Measurements from ENCODE around the gene CGB1. TPM values are rescaled to one million over a fixed set of nuclear protein-coding genes. Genes with fewer than 3 reads are reported as not detected.

Gene CGB1
- total and polyA plus RNA-seq, 2 of the 8 experiments (the other 6 are each of a cell fraction or from before 2014, with no cell fraction given), result not detected

- peak within 1 kb of the TSS; percentile 74 to 97 (median 92) for H3K4me3 ChIP-seq (ENCODE audit: extremely low read depth in 1 of 4, insufficient read depth in 2 of 4, low read depth in 3 of 4, low read length in 4 of 4)
- H3K9me3 ChIP-seq (ENCODE audit: insufficient read depth in 2 of 2, low read depth in 1 of 2, low read length in 1 of 2), result no peaks in the 10 kb centered on the region
- H4K91ac ChIP-seq (replicated peaks; ENCODE audit: insufficient read length, low read length), result peak within 1 kb of the TSS; percentile 58
- H3K18ac ChIP-seq (ENCODE audit: extremely low read depth, low read length), result peak within 1 kb of the TSS; percentile 89; the same call in 1 of the 2 replicates
- no peak within 1 kb of the TSS for H2AK5ac ChIP-seq (ENCODE audit: low read depth, low read length)
- H3K23ac ChIP-seq (ENCODE audit: insufficient read length), result no peak within 1 kb of the TSS
- 1% methylated on average over 39 of the region's 56 CpGs; no CpG with 5 or more reads in 1 of the 2 experiments for WGBS, 2 experiments (ENCODE audit: extremely low coverage in 1 of 2, insufficient coverage in 1 of 2, insufficient read length in 1 of 2, insufficient replicate concordance in 2 of 2, low coverage in 1 of 2, low lambda C conversion rate in 2 of 2, missing lambda C conversion rate in 1 of 2)
- H2BK20ac ChIP-seq (ENCODE audit: low read length), result no peak within 1 kb of the TSS
- peaks cover 0 to 8% (median 2%) of the 10 kb centered on the region in 4 experiments; a peak in 4 of 8 replicates for H3K36me3 ChIP-seq (ENCODE audit: control insufficient read depth in 2 of 4, insufficient read depth in 4 of 4, low read length in 3 of 4)
- peak within 1 kb of the TSS; percentile 44 for H3K4ac ChIP-seq (replicated peaks; ENCODE audit: insufficient read length, low read depth, low read length)
- peak within 1 kb of the TSS; percentile 73 to 90 (median 82) for H3K9ac ChIP-seq (replicated peaks in 1 of 4; ENCODE audit: extremely low read depth in 1 of 4, low read depth in 3 of 4, low read length in 3 of 4)
- H3K27ac ChIP-seq (ENCODE audit: low read depth, low read length), result peak within 1 kb of the TSS; percentile 63
- peak within 1 kb of the TSS; percentile 90 for H3K56ac ChIP-seq (replicated peaks; ENCODE audit: insufficient read length, low read depth, low read length)
- no peak within 1 kb of the TSS for H2BK15ac ChIP-seq (ENCODE audit: low read length)
- ChIA-PET POLR2A (ENCODE audit: partially characterized antibody) (interaction anchor here (0.5 to 4.4 kb wide), 17 partner anchors 10 to 120 kb away, joined by 3 to 37 read pairs (median 3); partner anchors contain the start of genes CGB2, FTL and PPP1R15A), CTCF (ENCODE audit: partially characterized antibody) (interaction anchor here (0.5 to 2.6 kb wide), 34 partner anchors 12 to 373 kb away, joined by 3 to 19 read pairs (median 4); partner anchors contain the start of gene NUCB1)
- 0 out of 2 replicates have a peak within 1 kb of the TSS, but pooled peaks have one; percentile 4 for H2BK12ac ChIP-seq (ENCODE audit: low read depth, low read length)
- peak within 1 kb of the TSS; percentile 91 to 97 for H3K4me2 ChIP-seq (ENCODE audit: insufficient read depth in 1 of 2, low read depth in 2 of 2, low read length in 2 of 2)
- no peak within 1 kb of the TSS for H2AFZ ChIP-seq (ENCODE audit: low read length)
- peaks cover 0 to 3% (median 0%) of the 10 kb centered on the region in 4 experiments; a peak in 2 of 7 replicates for H3K4me1 ChIP-seq (replicated peaks in 1 of 4; ENCODE audit: control insufficient read depth in 3 of 4, insufficient read depth in 4 of 4, low read length in 3 of 4)
- H4K8ac ChIP-seq (ENCODE audit: extremely low read depth, insufficient read depth, low read length), result peak within 1 kb of the TSS; percentile 84
- DNase-seq (ENCODE audit: low read depth in 1 of 2, low spot score in 2 of 2) (peak; percentile 97 to 99), FAIRE-seq (peak; percentile 89)
- peaks cover 11 to 33% of the 10 kb centered on the region in 2 experiments; a peak in 3 of 4 replicates for H3K79me2 ChIP-seq (ENCODE audit: control insufficient read depth in 1 of 2, insufficient read depth in 2 of 2, low read length in 2 of 2)
- H3K14ac ChIP-seq (ENCODE audit: insufficient read length), result no peak within 1 kb of the TSS
- H3K27me3 ChIP-seq (replicated peaks in 1 of 4; ENCODE audit: control insufficient read depth in 3 of 4, extremely low read depth in 1 of 4, insufficient read depth in 3 of 4, low read length in 3 of 4), result no peaks in the 10 kb centered on the region
- H2BK5ac ChIP-seq (ENCODE audit: low read depth, low read length), result peak within 1 kb of the TSS; percentile 89; the same call in 1 of the 2 replicates
- peaks cover 8% of the 10 kb centered on the region; the same call in 1 of the 2 replicates for H3K23me2 ChIP-seq (ENCODE audit: low read depth, low read length)
- no peak within 1 kb of the TSS for H2BK120ac ChIP-seq (replicated peaks; ENCODE audit: low read depth, low read length)
- peaks cover 15% of the 10 kb centered on the region for H3K79me1 ChIP-seq (ENCODE audit: low read depth, low read length)
- peaks cover 0 to 11% of the 10 kb centered on the region in 2 experiments for H4K20me1 ChIP-seq (replicated peaks in 1 of 2; ENCODE audit: control insufficient read depth in 1 of 2, insufficient read depth in 2 of 2, low read length in 2 of 2)
- H4K5ac ChIP-seq (ENCODE audit: insufficient read length, low read depth, low read length), result peak within 1 kb of the TSS; percentile 98
- TF ChIP-seq SIN3A (conservative IDR thresholded peaks at IDR 0.05 in 1 of 2, IDR thresholded peaks at IDR 0.05 in 1 of 2; ENCODE audit: low read depth in 1 of 2, low read length in 2 of 2) (peak; percentile 52 to 67; a peak in 1 of 4 replicates), SP4 (IDR thresholded peaks at IDR 0.05; ENCODE audit: low read length) (peak; percentile 89; the same call in 1 of the 2 replicates), BACH1 (IDR thresholded peaks at IDR 0.05; ENCODE audit: low read length) (peak; percentile 64; the same call in 1 of the 2 replicates), EGR1 (IDR thresholded peaks at IDR 0.05; ENCODE audit: borderline replicate concordance, low read depth, low read length) (peak; percentile 62), TAF7 (optimal IDR thresholded peaks at IDR 0.05; ENCODE audit: borderline replicate concordance, low read depth, low read length) (peak; percentile 68), KDM4A (IDR thresholded peaks at IDR 0.05; ENCODE audit: low read depth, low read length, severe bottlenecking) (peak; percentile 43), TBP (IDR thresholded peaks at IDR 0.05; ENCODE audit: low read depth, low read length) (peak; percentile 75)
Measured at GRCh38 chr19:48993175-48994034, 43.3 kb downstream of the CGB1 start, which contains the start of the genes GYS1 and RUVBL2. Gene GYS1 (minus strand): TSS chr19:48993309. CDS start chr19:48993112, 197 bp downstream. Gene RUVBL2 (plus strand): TSS chr19:48993887. CDS start chr19:48993912, 25 bp downstream.

All from H1 (cell line).